WTC11 (cell line): ENCODE measurements around the gene CFAP77.

ENCODE experiments used
- CBFB ChIP-seq: sonication (generic); formaldehyde crosslinking; IDR thresholded peaks from 2 replicates; pipeline ENCODE4 v1.8.1; 2022; ENCODE audit warnings: mild to moderate bottlenecking, low read depth, missing genetic modification reagents
- ETV6 ChIP-seq: sonication (generic); formaldehyde crosslinking; IDR thresholded peaks from 2 replicates; pipeline ENCODE4 v1.8.1; 2022; ENCODE audit warnings: mild to moderate bottlenecking, missing genetic modification reagents
- JUN ChIP-seq: sonication (generic); formaldehyde crosslinking; IDR thresholded peaks from 2 replicates; pipeline ENCODE4 v1.8.0; 2023; ENCODE audit warnings: mild to moderate bottlenecking, missing genetic modification reagents
- KAT7 ChIP-seq: sonication (generic); formaldehyde crosslinking; IDR thresholded peaks from 2 replicates; pipeline ENCODE4 v1.8.1; 2023; ENCODE audit warnings: missing genetic modification reagents, mild to moderate bottlenecking, borderline replicate concordance
- NFYB ChIP-seq: sonication (generic); formaldehyde crosslinking; conservative IDR thresholded peaks from 2 replicates; pipeline ENCODE4 v1.8.0; 2022; ENCODE audit warnings: low read depth, missing genetic modification reagents
- SP1 ChIP-seq: sonication (generic); formaldehyde crosslinking; conservative IDR thresholded peaks from 2 replicates; pipeline ENCODE4 v1.8.1; 2022; ENCODE audit warnings: missing genetic modification reagents
- ZNF121 ChIP-seq: sonication (generic); formaldehyde crosslinking; IDR thresholded peaks from 2 replicates; pipeline ENCODE4 v1.8.0; 2023; ENCODE audit warnings: missing genetic modification reagents
- ZNF263 ChIP-seq: sonication (generic); formaldehyde crosslinking; IDR thresholded peaks from 2 replicates; pipeline ENCODE4 v1.8.1; 2022; ENCODE audit warnings: low read depth, mild to moderate bottlenecking, moderate library complexity, missing genetic modification reagents
- TF ChIP-seq, protein P1 (sequence below): fragments of 200-600 bp; IDR thresholded peaks from 2 replicates; pipeline ENCODE4 v1.8.0; 2022; ENCODE audit warnings: antibody characterized with exemption
- TF ChIP-seq, protein P2 (sequence below): sonication (generic); formaldehyde crosslinking; IDR thresholded peaks from 2 replicates; pipeline ENCODE4 v1.8.0; 2022; ENCODE audit warnings: mild to moderate bottlenecking, missing genetic modification reagents
- TF ChIP-seq, protein P3 (sequence below): sonication (generic); formaldehyde crosslinking; IDR thresholded peaks from 2 replicates; pipeline ENCODE4 v1.8.0; 2022; ENCODE audit warnings: mild to moderate bottlenecking, missing genetic modification reagents
- TF ChIP-seq, protein P4 (sequence below): sonication (generic); formaldehyde crosslinking; conservative IDR thresholded peaks from 2 replicates; pipeline ENCODE4 v1.8.1; 2022; ENCODE audit warnings: mild to moderate bottlenecking, missing genetic modification reagents
- TF ChIP-seq, protein P5 (sequence below): sonication (generic); formaldehyde crosslinking; IDR thresholded peaks from 2 replicates; pipeline ENCODE4 v1.8.1; 2022; ENCODE audit warnings: low read depth, missing genetic modification reagents, borderline replicate concordance
- TF ChIP-seq, protein P6 (sequence below): sonication (generic); formaldehyde crosslinking; IDR thresholded peaks from 2 replicates; pipeline ENCODE4 v1.8.0; 2022; ENCODE audit warnings: mild to moderate bottlenecking, missing genetic modification reagents

DNA sequence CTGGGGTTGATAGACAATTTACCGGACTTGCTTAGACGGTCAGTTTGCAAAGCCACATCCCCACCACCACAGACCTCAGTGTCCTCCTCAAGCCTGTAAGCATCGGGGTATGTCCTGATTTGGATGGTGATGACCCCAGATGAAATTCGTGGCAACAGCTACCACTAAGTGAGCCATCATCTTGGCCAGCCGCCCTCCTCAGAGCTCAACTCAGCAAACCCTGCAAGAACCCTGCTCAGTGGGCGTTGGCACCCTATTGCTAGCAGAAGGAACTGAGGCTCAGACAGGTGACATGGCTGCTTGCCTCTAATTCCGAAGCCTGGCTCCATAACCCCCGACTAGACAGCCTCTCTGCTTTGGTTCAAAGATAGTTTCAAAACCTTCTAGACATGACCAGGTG lies 131.0 kb downstream of the CFAP77 start:
- TF ChIP-seq, protein P1, sequence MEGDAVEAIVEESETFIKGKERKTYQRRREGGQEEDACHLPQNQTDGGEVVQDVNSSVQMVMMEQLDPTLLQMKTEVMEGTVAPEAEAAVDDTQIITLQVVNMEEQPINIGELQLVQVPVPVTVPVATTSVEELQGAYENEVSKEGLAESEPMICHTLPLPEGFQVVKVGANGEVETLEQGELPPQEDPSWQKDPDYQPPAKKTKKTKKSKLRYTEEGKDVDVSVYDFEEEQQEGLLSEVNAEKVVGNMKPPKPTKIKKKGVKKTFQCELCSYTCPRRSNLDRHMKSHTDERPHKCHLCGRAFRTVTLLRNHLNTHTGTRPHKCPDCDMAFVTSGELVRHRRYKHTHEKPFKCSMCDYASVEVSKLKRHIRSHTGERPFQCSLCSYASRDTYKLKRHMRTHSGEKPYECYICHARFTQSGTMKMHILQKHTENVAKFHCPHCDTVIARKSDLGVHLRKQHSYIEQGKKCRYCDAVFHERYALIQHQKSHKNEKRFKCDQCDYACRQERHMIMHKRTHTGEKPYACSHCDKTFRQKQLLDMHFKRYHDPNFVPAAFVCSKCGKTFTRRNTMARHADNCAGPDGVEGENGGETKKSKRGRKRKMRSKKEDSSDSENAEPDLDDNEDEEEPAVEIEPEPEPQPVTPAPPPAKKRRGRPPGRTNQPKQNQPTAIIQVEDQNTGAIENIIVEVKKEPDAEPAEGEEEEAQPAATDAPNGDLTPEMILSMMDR: no peak
- TF ChIP-seq JUN (CRISPR knock-in tag): no peak
- TF ChIP-seq ETV6 (CRISPR knock-in tag): no peak
- TF ChIP-seq, protein P2, sequence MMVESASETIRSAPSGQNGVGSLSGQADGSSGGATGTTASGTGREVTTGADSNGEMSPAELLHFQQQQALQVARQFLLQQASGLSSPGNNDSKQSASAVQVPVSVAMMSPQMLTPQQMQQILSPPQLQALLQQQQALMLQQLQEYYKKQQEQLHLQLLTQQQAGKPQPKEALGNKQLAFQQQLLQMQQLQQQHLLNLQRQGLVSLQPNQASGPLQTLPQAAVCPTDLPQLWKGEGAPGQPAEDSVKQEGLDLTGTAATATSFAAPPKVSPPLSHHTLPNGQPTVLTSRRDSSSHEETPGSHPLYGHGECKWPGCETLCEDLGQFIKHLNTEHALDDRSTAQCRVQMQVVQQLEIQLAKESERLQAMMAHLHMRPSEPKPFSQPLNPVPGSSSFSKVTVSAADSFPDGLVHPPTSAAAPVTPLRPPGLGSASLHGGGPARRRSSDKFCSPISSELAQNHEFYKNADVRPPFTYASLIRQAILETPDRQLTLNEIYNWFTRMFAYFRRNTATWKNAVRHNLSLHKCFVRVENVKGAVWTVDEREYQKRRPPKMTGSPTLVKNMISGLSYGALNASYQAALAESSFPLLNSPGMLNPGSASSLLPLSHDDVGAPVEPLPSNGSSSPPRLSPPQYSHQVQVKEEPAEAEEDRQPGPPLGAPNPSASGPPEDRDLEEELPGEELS (CRISPR knock-in tag): no peak
- TF ChIP-seq KAT7 (CRISPR knock-in tag): no peak
- TF ChIP-seq, protein P3, sequence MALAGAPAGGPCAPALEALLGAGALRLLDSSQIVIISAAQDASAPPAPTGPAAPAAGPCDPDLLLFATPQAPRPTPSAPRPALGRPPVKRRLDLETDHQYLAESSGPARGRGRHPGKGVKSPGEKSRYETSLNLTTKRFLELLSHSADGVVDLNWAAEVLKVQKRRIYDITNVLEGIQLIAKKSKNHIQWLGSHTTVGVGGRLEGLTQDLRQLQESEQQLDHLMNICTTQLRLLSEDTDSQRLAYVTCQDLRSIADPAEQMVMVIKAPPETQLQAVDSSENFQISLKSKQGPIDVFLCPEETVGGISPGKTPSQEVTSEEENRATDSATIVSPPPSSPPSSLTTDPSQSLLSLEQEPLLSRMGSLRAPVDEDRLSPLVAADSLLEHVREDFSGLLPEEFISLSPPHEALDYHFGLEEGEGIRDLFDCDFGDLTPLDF (CRISPR knock-in tag): no peak
- TF ChIP-seq SP1 (CRISPR knock-in tag): no peak
- TF ChIP-seq CBFB: no peak
- TF ChIP-seq ZNF263 (CRISPR knock-in tag): no peak
- TF ChIP-seq NFYB (CRISPR knock-in tag): no peak
- TF ChIP-seq, protein P4, sequence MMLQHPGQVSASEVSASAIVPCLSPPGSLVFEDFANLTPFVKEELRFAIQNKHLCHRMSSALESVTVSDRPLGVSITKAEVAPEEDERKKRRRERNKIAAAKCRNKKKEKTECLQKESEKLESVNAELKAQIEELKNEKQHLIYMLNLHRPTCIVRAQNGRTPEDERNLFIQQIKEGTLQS (CRISPR knock-in tag): no peak
- TF ChIP-seq, protein P5, sequence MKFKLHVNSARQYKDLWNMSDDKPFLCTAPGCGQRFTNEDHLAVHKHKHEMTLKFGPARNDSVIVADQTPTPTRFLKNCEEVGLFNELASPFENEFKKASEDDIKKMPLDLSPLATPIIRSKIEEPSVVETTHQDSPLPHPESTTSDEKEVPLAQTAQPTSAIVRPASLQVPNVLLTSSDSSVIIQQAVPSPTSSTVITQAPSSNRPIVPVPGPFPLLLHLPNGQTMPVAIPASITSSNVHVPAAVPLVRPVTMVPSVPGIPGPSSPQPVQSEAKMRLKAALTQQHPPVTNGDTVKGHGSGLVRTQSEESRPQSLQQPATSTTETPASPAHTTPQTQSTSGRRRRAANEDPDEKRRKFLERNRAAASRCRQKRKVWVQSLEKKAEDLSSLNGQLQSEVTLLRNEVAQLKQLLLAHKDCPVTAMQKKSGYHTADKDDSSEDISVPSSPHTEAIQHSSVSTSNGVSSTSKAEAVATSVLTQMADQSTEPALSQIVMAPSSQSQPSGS (CRISPR knock-in tag): no peak
- TF ChIP-seq, protein P6, sequence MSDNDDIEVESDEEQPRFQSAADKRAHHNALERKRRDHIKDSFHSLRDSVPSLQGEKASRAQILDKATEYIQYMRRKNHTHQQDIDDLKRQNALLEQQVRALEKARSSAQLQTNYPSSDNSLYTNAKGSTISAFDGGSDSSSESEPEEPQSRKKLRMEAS (CRISPR knock-in tag): no peak
- TF ChIP-seq ZNF121: no peak
